Ishikawa (cell line): ENCODE measurements around the gene PADI2.

Experiments
- EP300 ChIP-seq: IDR thresholded peaks from 2 replicates; pipeline ENCODE4 v1.6.1; 2012; ENCODE audit warnings: borderline replicate concordance
- REST ChIP-seq: IDR thresholded peaks from 2 replicates; pipeline ENCODE4 v1.6.1; 2012; ENCODE audit warnings: low read depth, mild to moderate bottlenecking
- TAF1 ChIP-seq: IDR thresholded peaks from 2 replicates; pipeline ENCODE4 v1.6.1; 2012; ENCODE audit warnings: low read depth, mild to moderate bottlenecking
- YY1 ChIP-seq: IDR thresholded peaks from 2 replicates; pipeline ENCODE4 v1.6.1; 2012; ENCODE audit warnings: low read depth

GRCh38 chr1:17027403-17027802 is 91.8 kb downstream of the PADI2 start:
- TF ChIP-seq EP300 (no peak), TAF1 (no peak), YY1 (no peak), REST (no peak)
